A673 (cell line): Measurements from ENCODE around the gene CLCNKA. TPM values are rescaled to one million over a fixed set of nuclear protein-coding genes. Genes with fewer than 3 reads are reported as not detected.

Experiments
- BruUV-seq: library from RNA; stranded (reverse); fragments of 400-500 nt; replicated peaks from 2 replicates; lab custom pipeline; 2021; lab: Mats Ljungman, UMichigan
- CTCF ChIA-PET: fragments of 300-600 bp; sonication (Branson Sonifier 250); formaldehyde crosslinking; loops from one replicate; lab custom pipeline; 2022; ENCODE audit warnings: antibody characterized with exemption; lab: Charles Lee
- POLR2A ChIA-PET: fragments of 300-600 bp; sonication (Branson Sonifier 250); formaldehyde crosslinking; loops from one replicate; lab custom pipeline; 2022; ENCODE audit warnings: antibody characterized with exemption; ENCODE audit not compliant: low non-redundant PET; lab: Charles Lee
- DNase-seq: peaks from one replicate; pipeline ENCODE4 v3.0.0-alpha.2; 2015; ENCODE audit warnings: low spot score
- H3K27ac ChIP-seq: fragments of 200-600 bp; sonication (generic); 2 replicates; pipeline ENCODE4 v1.5.1; 2016; ENCODE audit warnings: mixed run types, low read depth, mild to moderate bottlenecking, mixed read lengths, antibody characterized with exemption, low read length; ENCODE audit not compliant: poor library complexity, severe bottlenecking
- H3K27me3 ChIP-seq: fragments of 200-600 bp; sonication (generic); replicated peaks from 2 replicates; pipeline ENCODE4 v1.6.1; 2017; ENCODE audit warnings: mixed run types, low read depth, mild to moderate bottlenecking, mixed read lengths, antibody characterized with exemption, low read length; ENCODE audit not compliant: insufficient read depth, poor library complexity
- H3K36me3 ChIP-seq: fragments of 200-600 bp; sonication (generic); 2 replicates; pipeline ENCODE4 v1.6.1; 2016; ENCODE audit warnings: mixed run types, mild to moderate bottlenecking, mixed read lengths, antibody characterized with exemption, low read length; ENCODE audit not compliant: insufficient read depth, poor library complexity, severe bottlenecking
- H3K4me1 ChIP-seq: fragments of 200-600 bp; sonication (generic); 2 replicates; pipeline ENCODE4 v1.6.1; 2017; ENCODE audit warnings: mixed run types, mild to moderate bottlenecking, mixed read lengths, antibody characterized with exemption, low read length; ENCODE audit not compliant: insufficient read depth, poor library complexity, severe bottlenecking
- H3K4me3 ChIP-seq: fragments of 200-600 bp; sonication (generic); 2 replicates; pipeline ENCODE4 v1.5.1; 2016; ENCODE audit warnings: low read depth, mixed run types, mild to moderate bottlenecking, mixed read lengths, low read length; ENCODE audit not compliant: poor library complexity, severe bottlenecking
- H3K9me3 ChIP-seq: fragments of 200-600 bp; sonication (generic); 2 replicates; pipeline ENCODE4 v1.6.1; 2016; ENCODE audit warnings: mixed run types, low read depth, mild to moderate bottlenecking, mixed read lengths, antibody characterized with exemption, low read length; ENCODE audit not compliant: poor library complexity, severe bottlenecking
- CTCF ChIP-seq: fragments of 300-800, 200-600 bp; sonication (generic); conservative IDR thresholded peaks from 2 replicates; pipeline ENCODE4 v1.5.1; 2017; ENCODE audit warnings: low read depth, mild to moderate bottlenecking, antibody characterized with exemption, low read length, moderate library complexity, mixed read lengths
- EZH2 ChIP-seq: fragments of 200-600 bp; sonication (generic); IDR thresholded peaks from 2 replicates; pipeline ENCODE4 v1.6.1; 2017; ENCODE audit warnings: borderline replicate concordance, low read depth, mild to moderate bottlenecking, mixed read lengths, antibody characterized with exemption, low read length; ENCODE audit not compliant: poor library complexity, severe bottlenecking
- intact Hi-C: fragments of 100-400 bp; cut with micrococcal nuclease; formaldehyde crosslinking; loops from one replicate; pipeline ENCODE4 v1.10.0; 2022; ENCODE audit not compliant: unreplicated experiment
- total RNA-seq: library from RNA; stranded (reverse); gene quantifications from 2 replicates; pipeline ENCODE4 v1.2.3, GENCODE V29; 2021

Gene CLCNKA
- total RNA-seq, 1 experiment from 2014 or later: not detected

GRCh38 chr1:16009030-16009460, 12.8 kb upstream of the CLCNKA start:
- Histone ChIP-seq H3K4me1 (peaks cover 10% of the 10 kb centered on the region), H3K27ac (no peak overlapping the region), H3K36me3 (no peaks in the 10 kb centered on the region), H3K27me3 (no peaks in the 10 kb centered on the region), H3K9me3 (no peaks in the 10 kb centered on the region), H3K4me3 (no peak overlapping the region)
- POLR2A ChIA-PET: no interaction called here
- CTCF ChIA-PET: interaction anchor here (0.5 to 1.1 kb wide), 2 partner anchors 73 to 178 kb away, joined by 3 to 6 read pairs; no protein-coding TSS in a partner anchor
- TF ChIP-seq CTCF: peak; percentile 98
- no peak for TF ChIP-seq EZH2
- DNase-seq: peak; percentile 84
- BruUV-seq: no TSS peak
- intact Hi-C loops: loop anchor here (1.0 to 5.0 kb wide), 2 partner anchors 47 to 353 kb away; no protein-coding TSS in a partner anchor

GRCh38 chr1:16009678-16010077, 12.2 kb upstream of the CLCNKA start:
- intact Hi-C loops: loop anchor here (1.0 to 5.0 kb wide), 2 partner anchors 47 to 353 kb away; no protein-coding TSS in a partner anchor
- no TSS peak for BruUV-seq
- TF ChIP-seq CTCF: no peak
- TF ChIP-seq EZH2: no peak
- POLR2A ChIA-PET: no interaction called here
- no peak for DNase-seq
- H3K36me3 ChIP-seq: no peaks in the 10 kb centered on the region
- no peaks in the 10 kb centered on the region for H3K27me3 ChIP-seq
- H3K4me3 ChIP-seq: no peak overlapping the region
- peaks cover 10% of the 10 kb centered on the region for H3K4me1 ChIP-seq
- H3K27ac ChIP-seq: no peak overlapping the region
- CTCF ChIA-PET: interaction anchor here (0.5 to 1.1 kb wide), 3 partner anchors 73 to 328 kb away, joined by 3 to 6 read pairs (median 3); no protein-coding TSS in a partner anchor
- H3K9me3 ChIP-seq: no peaks in the 10 kb centered on the region

- H3K4me1 ChIP-seq: peaks cover 10% of the 10 kb centered on the region
- intact Hi-C loops: no loop called here
- no peak for TF ChIP-seq CTCF
- no peak for TF ChIP-seq EZH2
- H3K36me3 ChIP-seq: no peaks in the 10 kb centered on the region
- H3K27me3 ChIP-seq: no peaks in the 10 kb centered on the region
- ChIA-PET POLR2A (no interaction called here), CTCF (interaction anchor here (1.0 kb wide), 1 partner anchor 196 kb away, joined by 3 read pairs; no protein-coding TSS in a partner anchor)
- no peaks in the 10 kb centered on the region for H3K9me3 ChIP-seq
- DNase-seq: no peak
- H3K27ac ChIP-seq: no peak overlapping the region
- BruUV-seq: no TSS peak
- no peak overlapping the region for H3K4me3 ChIP-seq
Measured at GRCh38 chr1:16010837-16011236, 11.0 kb upstream of the CLCNKA start.
